Gastroesophageal sphincter (tissue), 4 donors: ENCODE data around the gene LTBP2. TPM values are rescaled to one million over a fixed set of nuclear protein-coding genes. Genes with fewer than 3 reads are reported as not detected.

ENCODE experiments used
- ATAC-seq: fragments of 150-250 bp; one replicate; pipeline ENCODE4 v1.9.1; 2016; ENCODE audit warnings: mild to moderate bottlenecking, moderate library complexity
- H3K27ac ChIP-seq, 4 donors: fragments of 200-600 bp; sonication (generic) in 3 of 4; 1 replicate in 3 of 4; 2 replicates in 1 of 4; pipeline ENCODE4 v1.5.1; 2016 to 2019
- H3K27me3 ChIP-seq: fragments of 200-600 bp; sonication (generic); one replicate; pipeline ENCODE4 v1.5.1; 2019
- H3K36me3 ChIP-seq, 2 donors: fragments of 200-600 bp; sonication (generic); one replicate each; pipeline ENCODE4 v1.5.1; 2019; ENCODE audit warnings: control low read depth in 1 of 2
- H3K4me1 ChIP-seq, 3 donors: fragments of 200-600 bp; sonication (generic); 1 replicate in 2 of 3; 2 replicates in 1 of 3; pipeline ENCODE4 v1.5.1; 2016 to 2019; ENCODE audit warnings: control low read depth in 2 of 3
- H3K4me3 ChIP-seq, 2 donors: fragments of 200-600 bp; sonication (generic); one replicate each; pipeline ENCODE4 v1.5.1; 2019; ENCODE audit warnings: mild to moderate bottlenecking in 1 of 2, moderate library complexity in 1 of 2
- H3K9me3 ChIP-seq, 3 donors: fragments of 200-600 bp; sonication (generic); one replicate each; pipeline ENCODE4 v1.5.1; 2017 to 2019; ENCODE audit warnings: control low read depth in 2 of 3
- CTCF ChIP-seq, 4 experiments: fragments of 200-600 bp in 2 of 4; fragments of 450-650 bp in 2 of 4; sonication (generic) in 1 of 4; IDR thresholded peaks; one replicate each; pipeline ENCODE4 v1.5.1; 2017 to 2019; ENCODE audit warnings: antibody characterized with exemption in 4 of 4, mild to moderate bottlenecking in 2 of 4, moderate library complexity in 2 of 4
- EP300 ChIP-seq: sonication (generic); formaldehyde crosslinking; IDR thresholded peaks from one replicate; pipeline ENCODE4 v1.6.1; 2017; ENCODE audit warnings: antibody characterized with exemption, mild to moderate bottlenecking
- POLR2A ChIP-seq, 2 donors: fragments of 450-650 bp; IDR thresholded peaks; one replicate each; pipeline ENCODE4 v1.6.1; 2017; ENCODE audit warnings: antibody characterized with exemption in 2 of 2, mild to moderate bottlenecking in 2 of 2, moderate library complexity in 1 of 2
- POLR2AphosphoS5 ChIP-seq: sonication (generic); formaldehyde crosslinking; IDR thresholded peaks from one replicate; pipeline ENCODE4 v1.6.1; 2017; ENCODE audit warnings: antibody characterized with exemption
- WGBS, 2 donors: methylation state at CpG; one replicate each; pipeline ENCODE4 v1.1.5; 2018; ENCODE audit warnings: low coverage in 1 of 2; 5-methylcytosine and 5-hydroxymethylcytosine counted together
- total RNA-seq, 4 donors: library from RNA; depleted of rRNA; stranded (reverse); fragments of >200 nt; gene quantifications; one replicate each; pipeline ENCODE4 v1.1.0, GENCODE V29; 2016

Gene LTBP2
- total RNA-seq, 4 donors from 2014 or later = 45.9 to 158 (median 88.4) TPM

- no peaks in the 10 kb centered on the region for H3K9me3 ChIP-seq
- 64% methylated on average over 5 of the region's 11 CpGs; no CpG with 5 or more reads in 1 of the 2 donors for WGBS, 2 donors
- peaks cover 0 to 27% of the 10 kb centered on the region in 2 donors for H3K36me3 ChIP-seq
- no peak overlapping the region for H3K4me3 ChIP-seq
- H3K27ac ChIP-seq = no peak overlapping the region
- peaks cover 0 to 4% (median 0%) of the 10 kb centered on the region in 3 donors for H3K4me1 ChIP-seq
- no peak for ATAC-seq
- no peaks in the 10 kb centered on the region for H3K27me3 ChIP-seq
- no peak for TF ChIP-seq CTCF (IDR thresholded peaks at IDR 0.05)
- no peak for TF ChIP-seq EP300
Measured at GRCh38 chr14:74546416-74546815, 65.6 kb downstream of the LTBP2 start.

- H3K27me3 ChIP-seq = no peaks in the 10 kb centered on the region
- H3K4me1 ChIP-seq = no peaks in the 10 kb centered on the region
- TF ChIP-seq POLR2AphosphoS5 (no peak), CTCF (IDR thresholded peaks at IDR 0.05) (no peak), EP300 (no peak), POLR2A (IDR thresholded peaks at IDR 0.05) (no peak)
- no peak overlapping the region for H3K4me3 ChIP-seq
- H3K9me3 ChIP-seq = no peaks in the 10 kb centered on the region
- peaks cover 0 to 17% of the 10 kb centered on the region in 2 donors for H3K36me3 ChIP-seq
- H3K27ac ChIP-seq = no peak overlapping the region
- ATAC-seq = no peak
- 83% methylated on average over 2 of the region's 4 CpGs; no CpG with 5 or more reads in 1 of the 2 donors for WGBS, 2 donors
Measured at GRCh38 chr14:74545386-74545785, 66.7 kb downstream of the LTBP2 start.

GRCh38 chr14:74543771-74544438 is 68.1 kb downstream of the LTBP2 start:
- TF ChIP-seq EP300 (no peak), CTCF (IDR thresholded peaks at IDR 0.05) (no peak), POLR2A (IDR thresholded peaks at IDR 0.05) (no peak), POLR2AphosphoS5 (no peak)
- H3K27ac ChIP-seq = no peak overlapping the region

GRCh38 chr14:74542056-74542685 is 69.9 kb downstream of the LTBP2 start:
- Histone ChIP-seq H3K36me3 (peaks cover 0 to 21% of the 10 kb centered on the region in 2 donors), H3K4me1 (no peaks in the 10 kb centered on the region), H3K4me3 (no peak overlapping the region), H3K27me3 (no peaks in the 10 kb centered on the region), H3K9me3 (no peaks in the 10 kb centered on the region), H3K27ac (no peak overlapping the region)
- no peak for ATAC-seq
- TF ChIP-seq POLR2AphosphoS5 = no peak
- no peak for TF ChIP-seq POLR2A (IDR thresholded peaks at IDR 0.05)
- no peak for TF ChIP-seq CTCF (IDR thresholded peaks at IDR 0.05)
- no peak for TF ChIP-seq EP300
- WGBS, 2 donors = 55% methylated on average over 2 of the region's 10 CpGs; no CpG with 5 or more reads in 1 of the 2 donors

More at GRCh38 chr14:74543771-74544438, 68.1 kb downstream of the LTBP2 start:
- ATAC-seq = peak; percentile 37
- Histone ChIP-seq H3K9me3 (no peaks in the 10 kb centered on the region), H3K36me3 (peaks cover 0 to 16% of the 10 kb centered on the region in 2 donors), H3K4me1 (no peaks in the 10 kb centered on the region), H3K4me3 (no peak overlapping the region), H3K27me3 (no peaks in the 10 kb centered on the region)
- WGBS, 2 donors = 80% methylated on average over 3 of the region's 5 CpGs; no CpG with 5 or more reads in 1 of the 2 donors

GRCh38 chr14:74541225-74541624 is 70.8 kb downstream of the LTBP2 start:
- no peak for ATAC-seq
- Histone ChIP-seq H3K4me3 (no peak overlapping the region), H3K36me3 (peaks cover 0 to 16% of the 10 kb centered on the region in 2 donors), H3K27ac (no peak overlapping the region), H3K9me3 (no peaks in the 10 kb centered on the region), H3K4me1 (no peaks in the 10 kb centered on the region), H3K27me3 (no peaks in the 10 kb centered on the region)
- TF ChIP-seq POLR2AphosphoS5 = no peak
- no peak for TF ChIP-seq EP300
- TF ChIP-seq CTCF (IDR thresholded peaks at IDR 0.05) = no peak
- TF ChIP-seq POLR2A (IDR thresholded peaks at IDR 0.05) = no peak
- 94 to 97% methylated on average over 2 to 3 of the region's 3 CpGs for WGBS, 2 donors
